Cardiac muscle cell (in vitro differentiated cells and primary cell): Measurements from ENCODE around the gene PTPRZ1. TPM values are rescaled to one million over a fixed set of nuclear protein-coding genes. Genes with fewer than 3 reads are reported as not detected.

Source experiments
- DNase-seq, 2 donors: peaks; one replicate each; pipeline versions ENCODE4 v3.0.0 to v3.0.0-alpha.2; 2010 to 2017; ENCODE audit warnings: low read depth in 1 of 2, low spot score in 1 of 2
- H3K27ac ChIP-seq: fragments of 200-600 bp; sonication (generic); 2 replicates; pipeline ENCODE4 v1.5.1; 2016
- H3K27me3 ChIP-seq: fragments of 200-600 bp; sonication (generic); 2 replicates; pipeline ENCODE4 v1.6.0; 2016; ENCODE audit warnings: control low read depth
- H3K36me3 ChIP-seq: fragments of 200-600 bp; sonication (generic); 2 replicates; pipeline ENCODE4 v1.5.1; 2016; ENCODE audit warnings: control low read depth
- H3K4me1 ChIP-seq: fragments of 200-600 bp; sonication (generic); 2 replicates; pipeline ENCODE4 v1.8.1; 2017; ENCODE audit warnings: low read depth, mild to moderate bottlenecking, mixed run types
- H3K4me3 ChIP-seq: fragments of 200-600 bp; sonication (generic); 2 replicates; pipeline ENCODE4 v1.5.1; 2016; ENCODE audit warnings: mild to moderate bottlenecking
- H3K9me3 ChIP-seq: fragments of 200-600 bp; sonication (generic); 2 replicates; pipeline ENCODE4 v1.5.1; 2017; ENCODE audit warnings: low read depth, mild to moderate bottlenecking, control low read depth
- CTCF ChIP-seq: IDR thresholded peaks from 2 replicates; pipeline ENCODE4 v1.5.1; 2012; ENCODE audit warnings: low read depth, mild to moderate bottlenecking, low read length
- polyA plus RNA-seq: library from polyadenylated mRNA; unstranded; fragments of >200 nt; fragmentation: Nextera tagmentation; extraction: Ambion mirVana; gene quantifications from 2 replicates; pipeline ENCODE4 v1.2.1, GENCODE V29; 2016
- total RNA-seq: library from RNA; depleted of rRNA; stranded (reverse); fragments of >200 nt; gene quantifications from 2 replicates; pipeline ENCODE4 v1.2.3, GENCODE V29; 2016

PTPRZ1 gene
- total and polyA plus RNA-seq, 2 experiments from 2014 or later = 0.33 to 0.57 TPM

DNA sequence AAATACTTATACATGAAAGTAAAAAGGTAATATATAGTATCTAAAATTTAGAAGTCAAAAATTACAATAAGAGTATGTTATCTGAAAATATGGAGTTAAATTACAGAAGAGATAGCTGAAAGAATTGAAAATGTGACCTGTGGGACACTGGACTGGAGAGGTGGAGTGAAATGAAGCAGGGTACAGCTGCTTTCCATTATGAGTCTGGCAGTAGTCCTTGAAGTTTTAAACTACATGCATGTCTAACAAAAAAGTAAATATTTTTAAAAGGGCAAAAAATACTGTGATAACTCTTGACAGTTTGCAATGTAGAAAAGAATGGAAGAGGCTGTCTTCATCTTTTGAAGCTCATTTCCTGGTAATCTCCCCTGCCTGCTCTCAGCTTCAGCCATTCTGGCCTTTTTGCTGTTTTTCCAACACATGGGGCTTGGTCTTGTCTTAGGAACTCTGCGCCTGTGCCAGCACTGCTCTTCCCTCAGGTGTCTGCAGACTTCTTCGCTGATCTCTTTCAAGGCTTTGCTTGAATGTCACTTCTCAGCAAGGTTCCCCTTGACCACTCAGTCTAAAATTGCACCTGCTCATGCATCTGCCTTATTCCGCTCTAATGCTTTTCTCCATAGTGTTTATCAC is 36.9 kb downstream of the PTPRZ1 start:
- DNase-seq = no peak
- no peak for TF ChIP-seq CTCF
- Histone ChIP-seq H3K9me3 (no peaks in the 10 kb centered on the region), H3K27me3 (no peaks in the 10 kb centered on the region), H3K27ac (no peak overlapping the region), H3K4me1 (peaks cover 4% of the 10 kb centered on the region), H3K36me3 (no peaks in the 10 kb centered on the region), H3K4me3 (no peak overlapping the region)

- H3K4me3 ChIP-seq = no peak overlapping the region
- H3K27ac ChIP-seq = no peak overlapping the region
- H3K27me3 ChIP-seq = no peaks in the 10 kb centered on the region
- H3K36me3 ChIP-seq = no peaks in the 10 kb centered on the region
- no peak for DNase-seq
- no peaks in the 10 kb centered on the region for H3K9me3 ChIP-seq
- H3K4me1 ChIP-seq = peaks cover 10% of the 10 kb centered on the region
- no peak for TF ChIP-seq CTCF
Observed at GRCh38 chr7:121913947-121914675, 41.1 kb downstream of the PTPRZ1 start.

GRCh38 chr7:121914676-121915279 is 41.8 kb downstream of the PTPRZ1 start:
- TF ChIP-seq CTCF = no peak
- H3K27me3 ChIP-seq = no peaks in the 10 kb centered on the region
- DNase-seq = no peak
- H3K4me3 ChIP-seq = no peak overlapping the region
- no peaks in the 10 kb centered on the region for H3K9me3 ChIP-seq
- peaks cover 8% of the 10 kb centered on the region for H3K4me1 ChIP-seq
- no peak overlapping the region for H3K27ac ChIP-seq
- no peaks in the 10 kb centered on the region for H3K36me3 ChIP-seq

- H3K4me1 ChIP-seq = peaks cover 8% of the 10 kb centered on the region
- no peak overlapping the region for H3K4me3 ChIP-seq
- no peak for DNase-seq
Observed at GRCh38 chr7:121916211-121916610, 43.2 kb downstream of the PTPRZ1 start.

GRCh38 chr7:121919986-121920385 is 47.0 kb downstream of the PTPRZ1 start:
- H3K27ac ChIP-seq = no peak overlapping the region
- no peaks in the 10 kb centered on the region for H3K27me3 ChIP-seq
- no peaks in the 10 kb centered on the region for H3K9me3 ChIP-seq
- H3K4me1 ChIP-seq = peaks cover 8% of the 10 kb centered on the region
- no peak for TF ChIP-seq CTCF
- H3K4me3 ChIP-seq = no peak overlapping the region
- no peak for DNase-seq
- H3K36me3 ChIP-seq = no peaks in the 10 kb centered on the region

More at GRCh38 chr7:121916211-121916610, 43.2 kb downstream of the PTPRZ1 start:
- H3K36me3 ChIP-seq = no peaks in the 10 kb centered on the region
- H3K27ac ChIP-seq = no peak overlapping the region
- H3K9me3 ChIP-seq = no peaks in the 10 kb centered on the region
- no peaks in the 10 kb centered on the region for H3K27me3 ChIP-seq
- TF ChIP-seq CTCF = no peak
